NCI-H2171 treated with DMSO at 0.1 percent for 48 hours (cell line): ENCODE measurements around the gene DCLRE1C.
"Not testable (repeated sequence)": the region's sequence is repeated elsewhere in the genome, so short reads cannot be mapped to it uniquely, and the experiment has no call there.

Experiments used
- DNase-seq: peaks from one replicate; lab custom pipeline; 2025; lab: John Stamatoyannopoulos, UW

DCLRE1C gene

GRCh38 chr10:14880229-14880628 is 73.7 kb downstream of the DCLRE1C start:
- no peak for DNase-seq

DNA sequence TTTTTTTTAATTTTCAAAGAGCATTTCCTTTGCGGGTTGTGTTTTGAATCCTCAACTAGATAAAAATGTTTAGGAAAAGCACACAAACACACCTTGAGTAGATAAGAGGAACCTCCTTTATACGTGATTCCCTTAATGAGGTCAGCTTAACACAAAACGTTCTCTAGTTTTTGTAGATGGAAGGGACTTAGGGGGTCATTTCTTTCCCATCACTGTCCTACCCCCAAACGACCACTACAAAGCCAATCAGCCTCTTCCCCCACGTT is 74.0 kb downstream of the DCLRE1C start:
- no peak for DNase-seq

- DNase-seq = peak; percentile 28
Measured at GRCh38 chr10:14879124-14879927, 74.6 kb downstream of the DCLRE1C start.

GRCh38 chr10:14878266-14879123 is 75.4 kb downstream of the DCLRE1C start, which contains the start of gene SUV39H2:
TSS of gene SUV39H2 (plus strand) at chr10:14878866. CDS start at chr10:14878889, 23 bp downstream.
- peak; percentile 76 for DNase-seq

GRCh38 chr10:14876764-14877163 is 77.1 kb downstream of the DCLRE1C start:
- no peak for DNase-seq

GRCh38 chr10:14875941-14876340 is 78.0 kb downstream of the DCLRE1C start:
- DNase-seq = no peak

DNA sequence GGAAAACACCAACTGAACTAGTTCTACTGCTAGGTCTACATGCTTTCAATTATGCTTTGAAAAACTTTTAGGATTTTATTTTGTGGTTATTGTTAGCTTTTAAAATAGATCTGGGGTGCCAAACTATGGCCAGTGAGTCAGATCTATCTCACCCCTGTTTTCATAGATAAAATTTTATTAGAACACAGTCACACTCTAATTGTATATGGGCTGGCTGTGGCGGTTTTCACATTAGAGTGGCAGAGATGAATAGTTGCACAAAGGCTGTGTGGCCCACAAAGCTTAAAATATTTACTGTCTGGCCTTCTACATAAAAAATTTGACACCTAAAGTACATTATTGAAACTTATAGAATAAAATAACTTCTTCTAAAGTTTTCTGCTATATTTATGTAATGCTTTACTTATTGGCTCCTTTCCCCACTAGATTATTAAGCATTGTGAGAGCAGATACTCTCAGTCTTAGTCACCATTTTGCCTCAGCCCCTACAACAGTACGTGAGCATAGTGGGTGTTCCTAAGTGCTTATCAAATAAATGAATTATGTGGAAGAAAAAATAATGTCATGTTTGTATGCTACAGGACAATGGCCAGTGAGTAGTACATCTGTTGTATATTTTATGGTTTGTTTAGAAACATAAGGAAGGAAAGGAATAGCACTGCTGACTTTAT is 80.7 kb downstream of the DCLRE1C start:
- no peak for DNase-seq

GRCh38 chr10:14864871-14865270 is 89.0 kb downstream of the DCLRE1C start:
- DNase-seq = not testable (repeated sequence)

DNA sequence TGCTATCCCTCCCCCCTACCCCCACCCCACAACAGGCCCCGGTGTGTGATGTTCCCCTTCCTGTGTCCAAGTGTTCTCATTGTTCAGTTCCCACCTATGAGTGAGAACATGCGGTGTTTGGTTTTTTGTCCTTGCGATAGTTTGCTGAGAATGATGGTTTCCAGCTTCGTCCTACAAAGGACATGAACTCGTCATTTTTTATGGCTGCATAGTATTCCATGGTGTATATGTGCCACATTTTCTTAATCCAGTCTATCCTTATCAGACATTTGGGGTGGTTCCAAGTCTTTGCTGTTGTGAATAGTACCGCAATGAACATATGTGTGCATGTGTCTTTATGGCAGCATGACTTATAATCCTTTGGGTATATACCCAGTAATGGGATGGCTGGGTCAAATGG is 89.4 kb downstream of the DCLRE1C start:
- DNase-seq = not testable (repeated sequence)

- no peak for DNase-seq
Measured at GRCh38 chr10:14860791-14861190, 93.1 kb downstream of the DCLRE1C start.

DNA sequence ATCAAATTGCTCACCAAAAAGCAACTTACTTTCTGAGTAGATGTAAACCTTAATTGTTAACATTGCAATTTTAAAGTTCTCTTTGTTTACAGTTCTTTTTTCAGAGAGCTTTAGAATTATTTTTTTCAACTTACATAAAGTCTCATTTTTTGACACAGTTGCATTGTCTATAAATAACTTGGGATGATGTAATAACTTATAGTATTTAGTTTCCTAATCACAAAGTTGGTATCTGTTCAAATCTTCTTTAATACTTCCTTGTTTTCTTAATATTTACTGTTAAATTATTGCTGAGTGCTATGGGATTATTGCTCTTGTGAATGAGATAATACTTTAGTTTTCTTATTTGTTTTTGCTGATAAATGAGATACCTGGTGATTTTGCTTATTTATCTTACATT is 94.1 kb downstream of the DCLRE1C start:
- no peak for DNase-seq

- no peak for DNase-seq
Measured at GRCh38 chr10:14859043-14859442, 94.9 kb downstream of the DCLRE1C start.

DNA sequence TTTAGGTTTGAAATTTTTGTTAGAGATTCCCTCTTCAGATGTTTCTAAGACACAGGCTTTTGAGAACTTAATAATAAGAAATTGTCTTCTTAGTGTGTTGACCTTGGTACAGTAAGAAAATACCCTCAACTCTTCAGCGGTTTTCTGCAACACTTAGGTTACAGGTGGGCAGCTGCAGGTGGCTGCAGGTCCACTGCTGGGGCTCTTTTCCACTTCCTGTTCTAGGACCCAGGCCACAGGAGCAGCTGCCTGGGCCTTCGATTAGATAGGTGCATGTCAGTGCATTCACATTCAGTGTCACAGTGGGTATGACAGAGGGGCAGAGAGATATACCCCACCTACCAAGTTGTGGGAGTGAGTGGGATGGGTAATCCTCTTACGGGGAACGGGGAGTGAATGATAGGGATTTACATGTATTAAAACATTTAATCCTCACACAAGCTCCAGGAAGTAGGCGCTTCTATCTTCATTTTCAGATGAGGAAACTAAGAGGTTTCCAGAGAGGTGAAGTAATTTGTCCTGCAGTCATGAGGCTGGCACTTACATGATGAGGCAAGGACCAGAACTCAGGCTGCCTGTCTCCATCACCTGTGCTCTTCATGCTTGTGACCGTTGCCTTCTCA is 95.4 kb downstream of the DCLRE1C start:
- DNase-seq = no peak

DNA sequence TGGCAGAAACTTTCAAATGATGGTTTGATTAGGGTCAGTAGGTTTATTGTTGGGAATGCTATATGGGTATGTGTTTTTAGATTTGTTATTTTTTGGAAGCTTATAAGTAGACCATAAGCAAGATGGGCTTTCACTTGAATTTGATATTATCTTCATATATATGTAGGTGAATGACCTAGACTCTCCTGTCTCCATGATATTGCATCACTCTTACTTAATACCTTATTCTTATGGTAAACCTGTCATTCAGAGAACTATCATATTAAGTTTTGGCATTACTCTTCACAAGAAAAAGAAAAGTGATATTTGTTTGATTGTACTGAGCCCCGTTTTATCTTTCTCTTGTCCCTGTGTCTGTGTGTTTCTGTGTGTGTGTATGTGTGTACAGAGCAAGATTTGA is 98.4 kb downstream of the DCLRE1C start:
- DNase-seq = no peak

- no peak for DNase-seq
Measured at GRCh38 chr10:14852236-14852635, 101.7 kb downstream of the DCLRE1C start.
